C4-2B (cell line): ENCODE results near the gene TRIM68.
A peak's percentile ranks its signal among the peaks of the same experiment; 100 is the strongest.

Experiments
- H3K27ac ChIP-seq: fragments of 450-650 bp; 2 replicates; pipeline ENCODE4 v1.5.1; 2017
- CTCF ChIP-seq: fragments of 450-650 bp; conservative IDR thresholded peaks from 2 replicates; pipeline ENCODE4 v1.5.1; 2017; ENCODE audit warnings: mild to moderate bottlenecking
- ZFX ChIP-seq: fragments of 450-650 bp; IDR thresholded peaks from 2 replicates; pipeline ENCODE4 v1.6.1; 2017

The TRIM68 gene

GRCh38 chr11:4593739-4594138, 14.3 kb downstream of the TRIM68 start, which contains the start of gene OR52I1:
Gene OR52I1 (plus strand): TSS chr11:4594039. CDS start chr11:4594039, 0 bp downstream.
- no peak within 1 kb of the TSS for H3K27ac ChIP-seq

GRCh38 chr11:4589017-4589416, 19.0 kb downstream of the TRIM68 start:
- no peak for TF ChIP-seq ZFX
- TF ChIP-seq CTCF = no peak
- peak overlapping the region; percentile 17; the same call in 1 of the 2 replicates for H3K27ac ChIP-seq

More at GRCh38 chr11:4593739-4594138, 14.3 kb downstream of the TRIM68 start, which contains the start of gene OR52I1:
- TF ChIP-seq CTCF = no peak
- no peak for TF ChIP-seq ZFX

- TF ChIP-seq ZFX (no peak), CTCF (no peak)
These were observed 26.6 kb downstream of the TRIM68 start, which contains the start of gene OR52I2 for GRCh38 chr11:4581443-4581842. Gene OR52I2 (plus strand): TSS chr11:4581743.

GRCh38 chr11:4580124-4580523, 27.9 kb downstream of the TRIM68 start:
- no peak overlapping the region for H3K27ac ChIP-seq
- TF ChIP-seq CTCF = no peak
- no peak for TF ChIP-seq ZFX

More at GRCh38 chr11:4581443-4581842, 26.6 kb downstream of the TRIM68 start, which contains the start of gene OR52I2:
- H3K27ac ChIP-seq = no peak within 1 kb of the TSS

- no peak overlapping the region for H3K27ac ChIP-seq
- TF ChIP-seq CTCF = no peak
These were observed 29.4 kb downstream of the TRIM68 start for GRCh38 chr11:4578624-4579023.

- H3K27ac ChIP-seq = peak overlapping the region; percentile 53
- no peak for TF ChIP-seq ZFX
- TF ChIP-seq CTCF = no peak
These were observed 30.3 kb downstream of the TRIM68 start for GRCh38 chr11:4577761-4578160.

- peak overlapping the region; percentile 53; the same call in 1 of the 2 replicates for H3K27ac ChIP-seq
- no peak for TF ChIP-seq ZFX
- TF ChIP-seq CTCF = no peak
These were observed 31.2 kb downstream of the TRIM68 start for GRCh38 chr11:4576880-4577279.
